Measurements from ENCODE around the gene NLGN3.

GRCh38 chrX:71102292-71102691 lies 42.3 kb upstream of the NLGN3 start:
- TF ChIP-seq CTCF (conservative IDR thresholded peaks at IDR 0.05; ENCODE audit: low read length) (no peak), EZH2phosphoT487 (IDR thresholded peaks at IDR 0.05; ENCODE audit: borderline replicate concordance, low read depth, low read length) (no peak)
